Measurements from ENCODE around the gene CIDEB.

Gene CIDEB

DNA sequence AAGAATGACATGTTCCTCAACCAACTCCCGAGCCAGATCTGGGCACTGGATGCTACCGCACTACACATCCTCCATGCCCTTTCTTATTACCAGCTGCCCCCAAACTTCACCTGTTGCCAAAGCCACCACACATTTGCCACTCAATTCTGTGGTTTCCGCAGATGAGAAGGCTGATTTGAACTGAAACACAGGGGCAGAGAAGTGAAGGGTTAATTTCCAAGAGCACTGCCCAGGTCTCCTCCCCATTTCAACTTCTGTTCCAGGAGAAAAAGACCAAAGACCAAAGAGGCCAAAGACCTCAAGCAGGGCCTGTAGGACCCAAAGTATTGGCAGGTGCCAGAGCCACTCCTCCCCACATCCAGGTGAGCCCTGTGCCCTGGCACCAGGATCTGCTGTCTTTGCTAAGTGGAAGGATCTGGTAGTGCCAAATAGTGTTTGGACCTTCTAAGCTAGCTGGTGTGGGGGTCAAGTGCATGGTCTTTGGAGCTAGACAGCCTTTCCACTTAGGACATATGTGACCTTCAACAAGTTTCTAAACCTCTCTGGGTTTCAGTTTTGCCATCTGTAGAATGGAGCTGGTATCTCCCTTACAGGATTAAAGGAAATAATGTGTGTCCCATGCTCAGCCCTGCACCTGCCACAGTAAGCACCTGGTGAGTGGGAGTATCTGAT is 16.2 kb downstream of the CIDEB start:
- TF ChIP-seq POLR2AphosphoS5 (IDR thresholded peaks at IDR 0.05; ENCODE audit: low read depth, low read length) (no peak), REST (IDR thresholded peaks at IDR 0.05; ENCODE audit: insufficient read depth in 1 of 2, low read depth in 2 of 2, low read length in 2 of 2) (no peak), FOXP2 (optimal IDR thresholded peaks at IDR 0.05; ENCODE audit: borderline replicate concordance, extremely low read depth, extremely low read length, insufficient read depth) (no peak), TAF1 (IDR thresholded peaks at IDR 0.05; ENCODE audit: borderline replicate concordance, insufficient read depth, low read length) (no peak), SIN3A (IDR thresholded peaks at IDR 0.05; ENCODE audit: borderline replicate concordance, insufficient read depth, low read length) (no peak)

DNA sequence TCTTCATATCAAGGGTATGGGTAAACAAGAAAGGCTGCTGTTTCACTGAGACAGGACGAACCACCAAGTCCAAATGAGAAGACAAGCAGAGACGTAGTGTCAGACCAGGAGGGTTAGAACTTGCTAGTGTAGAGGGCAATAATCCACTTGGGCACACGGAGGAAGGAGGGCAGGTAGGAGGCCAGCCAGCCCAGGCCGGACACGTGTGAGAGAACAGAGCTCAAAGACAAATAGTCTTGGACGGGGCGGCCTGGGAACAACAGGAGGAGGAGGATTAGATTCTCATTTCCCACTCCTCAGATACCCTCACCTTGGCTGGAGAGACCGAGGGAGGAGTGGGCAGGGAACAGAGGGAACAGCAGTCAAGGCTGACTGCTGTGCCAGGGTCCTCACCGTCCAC is 17.0 kb downstream of the CIDEB start:
- TF ChIP-seq TAF1 (IDR thresholded peaks at IDR 0.05; ENCODE audit: borderline replicate concordance, insufficient read depth, low read length), result no peak
- no peak for TF ChIP-seq POLR2AphosphoS5 (IDR thresholded peaks at IDR 0.05; ENCODE audit: low read depth, low read length)
- TF ChIP-seq SIN3A (IDR thresholded peaks at IDR 0.05; ENCODE audit: borderline replicate concordance, insufficient read depth, low read length), result no peak
- TF ChIP-seq REST (IDR thresholded peaks at IDR 0.05; ENCODE audit: insufficient read depth in 1 of 2, low read depth in 2 of 2, low read length in 2 of 2), result no peak
- TF ChIP-seq FOXP2 (optimal IDR thresholded peaks at IDR 0.05; ENCODE audit: borderline replicate concordance, extremely low read depth, extremely low read length, insufficient read depth), result no peak

GRCh38 chr14:24289649-24290280 is 18.0 kb downstream of the CIDEB start:
- TF ChIP-seq TAF1 (IDR thresholded peaks at IDR 0.05; ENCODE audit: borderline replicate concordance, insufficient read depth, low read length), result no peak
- TF ChIP-seq POLR2AphosphoS5 (IDR thresholded peaks at IDR 0.05; ENCODE audit: low read depth, low read length), result no peak
- TF ChIP-seq SIN3A (IDR thresholded peaks at IDR 0.05; ENCODE audit: borderline replicate concordance, insufficient read depth, low read length), result no peak
- TF ChIP-seq REST (IDR thresholded peaks at IDR 0.05; ENCODE audit: insufficient read depth in 1 of 2, low read depth in 2 of 2, low read length in 2 of 2), result no peak

- TF ChIP-seq REST (IDR thresholded peaks at IDR 0.05; ENCODE audit: insufficient read depth in 1 of 2, low read depth in 2 of 2, low read length in 2 of 2) (no peak), POLR2AphosphoS5 (IDR thresholded peaks at IDR 0.05; ENCODE audit: low read depth, low read length) (no peak), SIN3A (IDR thresholded peaks at IDR 0.05; ENCODE audit: borderline replicate concordance, insufficient read depth, low read length) (no peak), FOXP2 (optimal IDR thresholded peaks at IDR 0.05; ENCODE audit: borderline replicate concordance, extremely low read depth, extremely low read length, insufficient read depth) (no peak), TAF1 (IDR thresholded peaks at IDR 0.05; ENCODE audit: borderline replicate concordance, insufficient read depth, low read length) (no peak)
Observed at GRCh38 chr14:24286996-24287395, 20.8 kb downstream of the CIDEB start.

Measured in PFSK-1 (cell line).